ENCODE measurements around the gene PEAK3.

The PEAK3 gene

GRCh38 chr19:2296141-2296540 lies 14.2 kb upstream of the PEAK3 start:
- no peak overlapping the region for H3K27ac ChIP-seq
- H3K36me3 ChIP-seq (replicated peaks): no peaks in the 10 kb centered on the region
- in situ Hi-C loops (cut with HindIII; ENCODE audit: low pct_ligation_motif_present, low sequenced_read_pairs): no loop called here
- H3K27me3 ChIP-seq (replicated peaks): peaks cover 17% of the 10 kb centered on the region
- H3K4me3 ChIP-seq (ENCODE audit: low read depth, low read length): no peak overlapping the region
- DNase-seq: no peak
- TF ChIP-seq CTCF (IDR thresholded peaks at IDR 0.05; ENCODE audit: low read depth, low read length, missing control alignments): no peak

GRCh38 chr19:2294687-2295335 lies 12.8 kb upstream of the PEAK3 start:
- Histone ChIP-seq H3K36me3 (replicated peaks) (no peaks in the 10 kb centered on the region), H3K27ac (no peak overlapping the region), H3K27me3 (replicated peaks) (peaks cover 30% of the 10 kb centered on the region), H3K4me3 (ENCODE audit: low read depth, low read length) (no peak overlapping the region)
- no peak for DNase-seq
- in situ Hi-C loops (cut with HindIII; ENCODE audit: low pct_ligation_motif_present, low sequenced_read_pairs): no loop called here
- no peak for TF ChIP-seq CTCF (IDR thresholded peaks at IDR 0.05; ENCODE audit: low read depth, low read length, missing control alignments)

GRCh38 chr19:2291185-2291751 lies 9.3 kb upstream of the PEAK3 start:
- in situ Hi-C loops (cut with HindIII; ENCODE audit: low pct_ligation_motif_present, low sequenced_read_pairs): no loop called here
- H3K4me3 ChIP-seq (ENCODE audit: low read depth, low read length): no peak overlapping the region
- H3K27me3 ChIP-seq (replicated peaks): peaks cover 46% of the 10 kb centered on the region
- TF ChIP-seq CTCF (IDR thresholded peaks at IDR 0.05; ENCODE audit: low read depth, low read length, missing control alignments): no peak
- DNase-seq: no peak
- H3K36me3 ChIP-seq (replicated peaks): no peaks in the 10 kb centered on the region
- H3K27ac ChIP-seq: no peak overlapping the region

- H3K27ac ChIP-seq: no peak overlapping the region
- peaks cover 46% of the 10 kb centered on the region for H3K27me3 ChIP-seq (replicated peaks)
- DNase-seq: no peak
- no peak for TF ChIP-seq CTCF (IDR thresholded peaks at IDR 0.05; ENCODE audit: low read depth, low read length, missing control alignments)
- H3K36me3 ChIP-seq (replicated peaks): no peaks in the 10 kb centered on the region
- in situ Hi-C loops (cut with HindIII; ENCODE audit: low pct_ligation_motif_present, low sequenced_read_pairs): no loop called here
- H3K4me3 ChIP-seq (ENCODE audit: low read depth, low read length): no peak overlapping the region
These were observed 8.6 kb upstream of the PEAK3 start for GRCh38 chr19:2290441-2291184.

GRCh38 chr19:2289714-2290435 lies 7.9 kb upstream of the PEAK3 start:
- Histone ChIP-seq H3K27me3 (replicated peaks) (peaks cover 46% of the 10 kb centered on the region), H3K4me3 (ENCODE audit: low read depth, low read length) (no peak overlapping the region), H3K27ac (no peak overlapping the region), H3K36me3 (replicated peaks) (no peaks in the 10 kb centered on the region)
- no peak for DNase-seq
- no peak for TF ChIP-seq CTCF (IDR thresholded peaks at IDR 0.05; ENCODE audit: low read depth, low read length, missing control alignments)
- in situ Hi-C loops (cut with HindIII; ENCODE audit: low pct_ligation_motif_present, low sequenced_read_pairs): no loop called here
